ENCODE data around the gene DDAH1. TPM values are rescaled to one million over a fixed set of nuclear protein-coding genes. Genes with fewer than 3 reads are reported as not detected.

Gene DDAH1
- total and polyA plus RNA-seq, 2 of the 8 experiments (the other 6 are each of a cell fraction or from before 2014, with no cell fraction given): 22.8 to 54.5 TPM

GRCh38 chr1:85295654-85296053, 169.3 kb downstream of the DDAH1 start (continued):
- no peak for TF ChIP-seq SRF (IDR thresholded peaks at IDR 0.05; ENCODE audit: low read depth, low read length)
